Mucosa of descending colon (tissue), 3 donors: ENCODE data around the gene CYP4F22. TPM values are rescaled to one million over a fixed set of nuclear protein-coding genes. Genes with fewer than 3 reads are reported as not detected.
"Not testable (repeated sequence)": the region's sequence is repeated elsewhere in the genome, so short reads cannot be mapped to it uniquely, and the experiment has no call there.

ENCODE experiments used
- ATAC-seq: fragments of 200-7000 bp; cut with Tn5 transposase; one replicate; pipeline ENCODE4 v1.9.1; 2020; ENCODE audit warnings: mild to moderate bottlenecking, moderate library complexity
- DNase-seq, 3 donors: peaks; one replicate each; pipeline ENCODE4 v3.0.0-alpha.2; 2020
- H3K36me3 ChIP-seq: fragments of 200-600 bp; one replicate; pipeline ENCODE4 v1.8.0; 2021; ENCODE audit warnings: low read depth, mild to moderate bottlenecking
- H3K4me1 ChIP-seq: fragments of 200-600 bp; one replicate; pipeline ENCODE4 v1.8.0; 2021; ENCODE audit warnings: low read depth, mild to moderate bottlenecking
- H3K4me3 ChIP-seq: fragments of 200-600 bp; one replicate; pipeline ENCODE4 v1.8.0; 2021; ENCODE audit warnings: mild to moderate bottlenecking
- H3K9me3 ChIP-seq: fragments of 200-600 bp; one replicate; pipeline ENCODE4 v1.8.0; 2021; ENCODE audit warnings: mild to moderate bottlenecking
- CTCF ChIP-seq: fragments of 200-600 bp; IDR thresholded peaks from one replicate; pipeline ENCODE4 v1.8.0; 2022; ENCODE audit warnings: antibody characterized with exemption, mild to moderate bottlenecking
- intact Hi-C, 2 donors: fragments of 100-400 bp; cut with DNase I in 1 of 2; cut with micrococcal nuclease in 1 of 2; formaldehyde crosslinking; loops; one replicate each; pipeline versions ENCODE4 v1.11.0 to v1.11.1; 2022; cut with DNase I, micrococcal nuclease
- total RNA-seq, 3 donors: library from RNA; stranded (reverse); fragmentation: NEBNext Ultra II Directional in 2 of 3; extraction: Animal tissue kit (Norgen Biotek cat#: 25700) in 2 of 3; gene quantifications; one replicate each; pipeline versions ENCODE4 v1.2.1 to v1.2.4, GENCODE V29; 2021 to 2023
- donor health status: DM: no; HTN: no; CAD: no; lungs with moderate emphysema.
- donor health status: DM: no; HTN: no; CAD: no.
- donor health status: DM: no; HTN: yes; CAD: no.

Gene CYP4F22
- total RNA-seq, 3 donors from 2014 or later = 0.12 to 0.19 TPM; not detected in 1

- intact Hi-C loops = no loop called here
- no peak overlapping the region for H3K4me3 ChIP-seq
- peaks cover 2% of the 10 kb centered on the region for H3K9me3 ChIP-seq
- no peak for DNase-seq
- no peaks in the 10 kb centered on the region for H3K4me1 ChIP-seq
- ATAC-seq = peak; percentile 11
- H3K36me3 ChIP-seq = no peaks in the 10 kb centered on the region
- no peak for TF ChIP-seq CTCF
Measured at GRCh38 chr19:15529774-15530372, 21.5 kb downstream of the CYP4F22 start.

- H3K36me3 ChIP-seq = no peaks in the 10 kb centered on the region
- ATAC-seq (no peak), DNase-seq (no peak)
- H3K9me3 ChIP-seq = peaks cover 2% of the 10 kb centered on the region
- intact Hi-C loops = no loop called here
- no peak for TF ChIP-seq CTCF
- H3K4me3 ChIP-seq = no peak overlapping the region
- H3K4me1 ChIP-seq = no peaks in the 10 kb centered on the region
Measured at GRCh38 chr19:15532779-15533521, 24.6 kb downstream of the CYP4F22 start.

- H3K36me3 ChIP-seq, H3K4me3 ChIP-seq, ATAC-seq, H3K4me1 ChIP-seq, H3K9me3 ChIP-seq, intact Hi-C loops, DNase-seq: not testable (repeated sequence)
Measured at GRCh38 chr19:15533522-15533830, 25.2 kb downstream of the CYP4F22 start.

GRCh38 chr19:15534957-15535864 lies 26.9 kb downstream of the CYP4F22 start:
- Histone ChIP-seq H3K36me3 (no peaks in the 10 kb centered on the region), H3K4me3 (no peak overlapping the region), H3K4me1 (no peaks in the 10 kb centered on the region), H3K9me3 (no peaks in the 10 kb centered on the region)
- ATAC-seq = no peak
- no peak for TF ChIP-seq CTCF
- intact Hi-C loops = no loop called here
- DNase-seq = no peak

- H3K9me3 ChIP-seq = no peaks in the 10 kb centered on the region
- H3K4me1 ChIP-seq = no peaks in the 10 kb centered on the region
- ATAC-seq = no peak
- TF ChIP-seq CTCF = no peak
- no peak for DNase-seq
- no peaks in the 10 kb centered on the region for H3K36me3 ChIP-seq
- H3K4me3 ChIP-seq = no peak overlapping the region
- intact Hi-C loops = no loop called here
Measured at GRCh38 chr19:15536350-15536749, 28.0 kb downstream of the CYP4F22 start.

GRCh38 chr19:15538774-15539173 lies 30.4 kb downstream of the CYP4F22 start:
- no peak for TF ChIP-seq CTCF
- Histone ChIP-seq H3K4me1 (no peaks in the 10 kb centered on the region), H3K4me3 (no peak overlapping the region), H3K36me3 (no peaks in the 10 kb centered on the region), H3K9me3 (no peaks in the 10 kb centered on the region)
- intact Hi-C loops = no loop called here
- ATAC-seq = no peak
- no peak for DNase-seq
